CD4-positive, alpha-beta T cell treated with Interleukin-2 at 100 ng/mL for 4 hours (primary cell): Measurements from ENCODE around the gene PRLR.
A peak's percentile ranks its signal among the peaks of the same experiment; 100 is the strongest.

ENCODE experiments used
- DNase-seq: peaks from one replicate; pipeline ENCODE4 v3.0.0-alpha.2; 2020; ENCODE audit warnings: low spot score

Gene PRLR

GRCh38 chr5:35032356-35032755, 197.9 kb downstream of the PRLR start:
- DNase-seq = no peak

GRCh38 chr5:35031276-35031675, 199.0 kb downstream of the PRLR start:
- DNase-seq = no peak

GRCh38 chr5:35030426-35031100, 199.7 kb downstream of the PRLR start:
- no peak for DNase-seq

- DNase-seq = no peak
These were observed 201.0 kb downstream of the PRLR start for GRCh38 chr5:35029333-35029732.

GRCh38 chr5:35026941-35027340, 203.3 kb downstream of the PRLR start:
- DNase-seq = no peak

GRCh38 chr5:35026280-35026840, 203.9 kb downstream of the PRLR start:
- DNase-seq = no peak

- no peak for DNase-seq
These were observed 205.3 kb downstream of the PRLR start for GRCh38 chr5:35024911-35025510.

GRCh38 chr5:35023391-35024178, 206.7 kb downstream of the PRLR start:
- DNase-seq = no peak

GRCh38 chr5:35016174-35017051, 213.9 kb downstream of the PRLR start:
- no peak for DNase-seq

GRCh38 chr5:35015063-35015462, 215.2 kb downstream of the PRLR start:
- DNase-seq = no peak

GRCh38 chr5:35012796-35013195, 217.5 kb downstream of the PRLR start:
- no peak for DNase-seq

GRCh38 chr5:35012365-35012764, 217.9 kb downstream of the PRLR start:
- DNase-seq = no peak

- no peak for DNase-seq
These were observed 219.6 kb downstream of the PRLR start for GRCh38 chr5:35010676-35011075.

- DNase-seq = no peak
These were observed 220.6 kb downstream of the PRLR start for GRCh38 chr5:35009657-35010056.

GRCh38 chr5:35009019-35009418, 221.3 kb downstream of the PRLR start:
- DNase-seq = no peak

- DNase-seq = no peak
These were observed 225.5 kb downstream of the PRLR start for GRCh38 chr5:35004771-35005170.

- DNase-seq = no peak
These were observed 226.1 kb downstream of the PRLR start for GRCh38 chr5:35004200-35004599.

- peak; percentile 33 for DNase-seq
These were observed 227.0 kb downstream of the PRLR start for GRCh38 chr5:35003018-35003957.

GRCh38 chr5:35002459-35002858, 227.8 kb downstream of the PRLR start:
- no peak for DNase-seq

GRCh38 chr5:35001842-35002241, 228.4 kb downstream of the PRLR start:
- no peak for DNase-seq
